GM12891 (cell line): ENCODE data around the gene NXNL2.

Experiments used
- POLR2A ChIP-seq: IDR thresholded peaks from 2 replicates; pipeline ENCODE4 v1.6.1; 2011; ENCODE audit warnings: low read depth, low read length, control low read depth
- TAF1 ChIP-seq: IDR thresholded peaks from 2 replicates; pipeline ENCODE4 v1.6.1; 2011; ENCODE audit warnings: low read depth, low read length, control low read depth

- no peak for TF ChIP-seq POLR2A
- TF ChIP-seq TAF1 = no peak
These were observed 11.9 kb upstream of the NXNL2 start for GRCh38 chr9:88523056-88523455.
